A204.1 (cell line): ENCODE measurements around the gene KRTAP10-8.
"Not testable (repeated sequence)": the region's sequence is repeated elsewhere in the genome, so short reads cannot be mapped to it uniquely, and the experiment has no call there.

Experiments
- FAIRE-seq: peaks from 2 replicates; lab custom pipeline; 2012; peaks lifted over from hg19 to GRCh38; lab: Jason Lieb, UNC

The KRTAP10-8 gene

DNA sequence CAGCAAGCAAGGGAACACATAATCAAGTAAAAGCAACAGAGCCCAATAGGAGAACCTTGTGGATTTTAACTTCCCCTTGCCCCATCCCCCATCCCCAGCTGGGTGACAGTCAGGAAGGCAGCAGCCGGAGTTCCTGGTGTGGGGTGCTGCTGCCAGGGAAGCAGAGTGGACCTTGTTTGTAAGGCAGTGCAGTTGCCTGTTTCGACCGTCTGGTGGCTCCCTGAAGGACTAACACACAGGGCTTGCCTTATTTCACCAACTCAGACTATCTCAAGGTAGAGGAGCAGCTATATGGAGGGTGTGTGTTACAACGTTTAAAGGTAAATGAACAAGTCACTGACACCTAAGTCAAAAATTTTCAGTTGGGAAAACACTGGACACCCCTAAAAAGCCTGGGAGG is 6.6 kb downstream of the KRTAP10-8 start:
- FAIRE-seq: no peak

DNA sequence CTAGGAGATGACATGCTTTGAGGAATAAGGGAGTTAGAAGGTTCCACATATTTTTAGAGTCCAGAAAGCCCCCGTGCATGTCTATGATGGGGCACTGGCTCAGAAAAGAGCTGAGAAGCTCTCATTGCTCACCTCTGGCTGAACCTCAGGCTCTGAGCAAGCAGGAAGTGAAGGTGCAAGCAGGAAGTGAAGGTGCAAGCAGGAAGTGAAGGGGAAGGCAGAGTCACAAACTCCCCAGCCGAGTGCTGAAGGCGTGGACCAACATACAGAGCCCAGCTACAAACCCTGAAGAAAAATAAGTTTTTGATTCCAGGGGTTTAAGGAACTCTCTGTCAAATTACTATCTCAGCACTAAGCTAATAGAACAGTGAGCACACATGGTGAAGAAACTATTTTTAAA is 7.0 kb downstream of the KRTAP10-8 start:
- FAIRE-seq: no peak

DNA sequence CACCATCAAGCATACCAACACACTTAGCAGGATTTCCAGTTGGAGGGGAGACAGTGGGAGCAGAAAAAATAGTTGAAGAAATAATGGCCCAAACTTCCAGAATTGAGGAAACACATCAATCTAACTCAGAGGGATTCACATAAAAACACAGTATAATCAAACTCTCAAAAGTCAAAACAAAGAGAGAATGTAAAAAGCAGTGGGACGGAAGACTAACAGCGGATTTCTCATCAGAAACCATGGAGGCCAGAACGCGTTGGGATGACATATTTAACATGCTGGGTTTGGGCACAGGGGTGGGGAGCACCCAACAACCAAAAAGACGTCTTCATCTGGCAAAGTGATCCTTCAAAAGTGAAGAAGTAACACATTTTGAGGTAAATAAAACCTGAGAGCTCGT is 8.0 kb downstream of the KRTAP10-8 start:
- no peak for FAIRE-seq

DNA sequence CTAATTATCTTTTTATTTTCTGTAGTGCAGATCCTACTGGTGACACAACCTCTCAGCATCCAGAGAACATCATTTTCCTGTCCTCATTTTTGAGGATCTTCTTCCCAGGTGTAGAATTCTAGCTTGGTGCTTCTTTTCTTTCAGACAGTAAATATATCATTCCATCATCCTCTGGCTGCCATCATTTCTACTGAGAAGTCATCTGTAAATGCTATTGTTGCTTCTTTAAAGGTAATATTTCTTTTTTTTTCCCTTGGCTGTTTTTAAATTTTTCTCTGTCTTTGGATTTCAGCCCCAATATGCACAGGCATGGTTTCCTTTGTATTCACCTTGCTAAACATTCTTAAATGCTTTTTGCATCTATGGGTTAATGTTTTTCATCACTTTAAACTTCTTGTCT is 11.7 kb downstream of the KRTAP10-8 start:
- FAIRE-seq: no peak

DNA sequence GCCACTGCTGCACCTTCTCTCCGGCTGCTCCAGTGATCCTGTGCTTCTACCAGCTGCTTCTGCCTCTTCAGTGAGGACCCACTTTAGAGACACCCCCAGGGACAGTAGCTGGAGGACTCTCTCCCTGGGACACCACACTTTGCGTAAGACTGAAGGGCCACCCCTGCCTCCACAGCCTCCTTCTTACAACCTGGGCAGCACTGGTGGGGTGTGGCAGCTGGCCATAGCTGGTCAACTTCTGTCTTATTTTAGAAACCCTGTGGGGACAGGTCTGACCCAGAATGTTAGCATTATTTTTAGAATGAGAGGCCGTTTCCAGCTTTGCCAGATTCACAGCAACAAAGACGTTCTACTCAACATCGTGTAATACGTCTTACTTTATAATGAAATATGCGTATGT is 13.9 kb downstream of the KRTAP10-8 start:
- no peak for FAIRE-seq

DNA sequence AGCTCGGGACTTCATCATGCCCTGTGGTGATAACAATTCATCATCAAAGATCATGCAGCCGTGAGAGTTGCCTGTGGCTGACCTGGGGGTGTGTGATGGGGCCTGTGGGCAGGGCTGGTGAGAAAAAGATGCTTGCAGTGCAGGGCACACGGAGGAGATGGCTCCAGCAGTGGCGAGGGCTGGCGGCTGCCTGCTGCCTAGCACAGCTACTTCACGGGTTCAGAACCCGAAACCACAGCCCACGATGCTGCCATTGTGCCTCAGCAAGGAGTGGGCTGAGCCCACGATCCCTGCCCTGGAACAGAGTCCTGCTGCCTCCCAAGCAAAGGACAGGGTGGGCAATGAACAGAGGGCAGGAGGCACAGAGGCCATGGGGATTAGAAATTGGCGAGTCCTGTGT is 14.4 kb downstream of the KRTAP10-8 start:
- FAIRE-seq: no peak

DNA sequence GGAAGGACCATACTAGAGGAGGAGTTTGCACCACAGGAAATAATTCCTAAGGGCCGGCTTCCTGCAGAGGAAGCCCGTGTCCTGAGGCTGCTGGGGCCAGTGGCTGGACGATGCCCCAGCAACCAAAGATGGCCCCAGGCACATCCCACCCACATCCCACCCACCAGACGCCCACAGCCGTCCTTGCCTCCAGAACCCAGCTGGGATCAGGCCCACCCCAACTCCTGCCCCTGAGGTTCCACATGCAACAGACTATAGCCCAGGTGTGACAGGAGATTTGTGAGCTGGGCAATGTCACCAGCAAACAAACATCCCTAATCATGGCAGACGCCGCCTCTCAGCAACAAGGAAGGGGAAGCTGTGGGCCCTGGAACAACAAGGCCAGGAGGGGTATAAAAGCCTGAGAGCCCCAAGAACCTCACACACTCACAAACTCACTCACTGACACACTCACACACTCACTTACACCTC is 14.8 kb downstream of the KRTAP10-8 start, which contains the start of gene KRTAP10-9:
TSS of gene KRTAP10-9 (plus strand) at position 421 of the 471 bp plus-strand sequence. CDS start 79 bp downstream, outside the sequence.
- no peak for FAIRE-seq

DNA sequence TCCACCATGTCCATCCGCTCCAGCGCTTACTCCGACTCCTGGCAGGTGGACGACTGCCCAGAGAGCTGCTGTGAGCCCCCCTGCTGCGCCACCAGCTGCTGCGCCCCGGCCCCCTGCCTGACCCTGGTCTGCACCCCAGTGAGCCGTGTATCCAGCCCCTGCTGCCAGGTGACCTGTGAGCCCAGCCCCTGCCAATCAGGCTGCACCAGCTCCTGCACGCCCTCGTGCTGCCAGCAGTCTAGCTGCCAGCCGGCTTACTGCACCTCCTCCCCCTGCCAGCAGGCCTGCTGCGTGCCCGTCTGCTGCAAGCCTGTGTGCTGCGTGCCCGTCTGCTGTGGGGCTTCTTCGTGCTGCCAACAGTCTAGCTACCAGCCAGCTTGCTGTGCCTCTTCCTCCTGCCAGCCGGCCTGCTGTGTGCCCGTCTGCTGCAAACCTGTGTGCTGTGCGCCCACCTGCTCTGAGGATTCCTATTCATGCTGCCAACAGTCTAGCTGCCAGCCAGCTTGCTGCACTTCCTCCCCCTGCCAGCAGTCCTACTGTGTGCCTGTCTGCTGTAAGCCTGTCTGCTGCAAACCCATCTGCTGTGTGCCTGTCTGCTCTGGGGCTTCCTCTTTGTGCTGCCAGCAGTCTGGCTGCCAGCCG is 15.4 kb downstream of the KRTAP10-8 start:
- FAIRE-seq: not testable (repeated sequence)

DNA sequence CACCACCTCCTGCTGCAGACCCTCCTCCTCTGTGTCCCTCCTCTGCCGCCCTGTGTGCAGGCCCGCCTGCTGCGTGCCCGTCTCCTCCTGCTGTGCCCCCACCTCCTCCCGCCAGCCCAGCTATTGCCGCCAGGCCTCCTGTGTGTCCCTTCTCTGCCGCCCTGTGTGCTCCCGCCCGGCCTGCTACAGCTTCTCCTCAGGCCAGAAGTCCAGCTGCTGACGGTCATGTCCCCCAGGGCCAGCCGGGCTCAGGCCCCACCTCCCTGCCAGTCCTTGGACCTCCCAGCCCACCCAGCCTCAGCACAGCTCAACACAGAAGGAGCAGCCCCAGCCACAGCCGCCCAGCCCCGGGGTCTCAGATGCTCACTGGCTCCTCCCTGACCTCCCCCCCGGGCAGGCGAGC is 16.0 kb downstream of the KRTAP10-8 start:
- FAIRE-seq: not testable (repeated sequence)

DNA sequence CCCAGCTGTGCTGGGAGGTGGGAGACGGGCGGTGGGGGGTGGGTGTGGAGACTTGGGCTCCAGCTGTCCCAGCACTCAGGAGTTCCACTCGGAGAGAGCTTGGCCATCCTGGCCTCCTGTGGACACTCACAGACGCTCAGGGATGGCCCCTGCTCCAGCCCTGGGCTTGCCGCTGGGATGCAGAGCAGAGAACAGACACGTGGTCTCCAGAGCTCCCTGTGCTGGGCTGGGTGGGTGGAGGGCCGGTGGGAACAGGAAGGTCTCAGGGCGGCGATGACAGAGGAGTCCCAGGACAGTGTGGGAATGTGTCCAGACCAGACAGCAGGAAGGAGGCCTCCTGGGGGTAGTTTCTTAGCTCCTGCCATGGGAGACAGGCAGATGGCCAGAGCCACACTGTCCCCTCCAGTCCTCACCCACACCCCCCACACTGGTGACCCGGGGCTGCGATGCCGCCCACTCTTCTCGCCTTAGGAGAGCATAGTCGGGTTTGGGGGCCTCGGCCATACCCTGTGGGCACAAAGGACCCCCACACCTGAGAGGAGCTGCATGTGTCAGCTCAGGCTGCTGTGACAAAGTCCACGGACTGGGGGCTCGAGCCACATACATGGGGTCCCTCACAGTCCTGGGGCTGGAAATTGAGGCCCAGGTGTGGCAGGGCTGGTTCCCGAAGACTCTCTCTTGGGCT is 17.0 kb downstream of the KRTAP10-8 start:
- no peak for FAIRE-seq

DNA sequence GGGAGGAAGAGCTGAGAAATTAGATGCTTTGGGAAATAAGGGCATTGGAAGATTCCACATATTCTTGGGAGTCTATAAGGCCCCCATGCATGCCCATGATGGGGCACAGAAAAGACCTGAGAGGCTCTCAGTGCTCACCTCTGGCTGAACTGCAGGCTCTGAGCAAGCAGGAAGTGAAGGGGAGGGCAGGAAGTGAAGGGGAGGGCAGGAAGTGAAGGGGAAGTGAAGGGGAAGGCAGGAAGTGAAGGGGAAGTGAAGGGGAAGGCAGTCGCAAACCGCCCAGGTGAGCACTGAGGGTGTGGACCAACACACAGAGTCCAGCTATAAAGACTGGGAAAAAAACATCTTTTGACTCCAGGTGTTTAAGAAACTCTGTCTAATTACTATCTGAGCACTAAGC is 18.6 kb downstream of the KRTAP10-8 start:
- FAIRE-seq: no peak

DNA sequence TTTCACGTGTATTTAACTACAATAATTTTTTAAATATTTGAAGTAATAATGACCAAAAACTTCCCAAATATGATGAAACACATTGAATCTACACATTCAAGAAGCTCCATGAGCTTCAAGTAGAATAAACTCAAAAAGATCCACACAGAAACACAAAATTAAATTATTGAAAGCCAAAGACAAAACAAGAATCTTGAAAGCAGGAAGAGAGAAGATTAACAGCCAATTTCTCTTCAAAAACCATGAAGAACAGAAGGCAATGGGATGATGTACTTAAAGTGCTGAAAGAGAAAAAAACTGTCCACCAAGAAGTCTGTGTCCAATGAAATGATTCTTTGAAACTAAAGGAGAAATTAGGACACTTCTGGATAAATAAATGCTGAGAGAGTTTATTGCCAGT is 20.2 kb downstream of the KRTAP10-8 start:
- no peak for FAIRE-seq

DNA sequence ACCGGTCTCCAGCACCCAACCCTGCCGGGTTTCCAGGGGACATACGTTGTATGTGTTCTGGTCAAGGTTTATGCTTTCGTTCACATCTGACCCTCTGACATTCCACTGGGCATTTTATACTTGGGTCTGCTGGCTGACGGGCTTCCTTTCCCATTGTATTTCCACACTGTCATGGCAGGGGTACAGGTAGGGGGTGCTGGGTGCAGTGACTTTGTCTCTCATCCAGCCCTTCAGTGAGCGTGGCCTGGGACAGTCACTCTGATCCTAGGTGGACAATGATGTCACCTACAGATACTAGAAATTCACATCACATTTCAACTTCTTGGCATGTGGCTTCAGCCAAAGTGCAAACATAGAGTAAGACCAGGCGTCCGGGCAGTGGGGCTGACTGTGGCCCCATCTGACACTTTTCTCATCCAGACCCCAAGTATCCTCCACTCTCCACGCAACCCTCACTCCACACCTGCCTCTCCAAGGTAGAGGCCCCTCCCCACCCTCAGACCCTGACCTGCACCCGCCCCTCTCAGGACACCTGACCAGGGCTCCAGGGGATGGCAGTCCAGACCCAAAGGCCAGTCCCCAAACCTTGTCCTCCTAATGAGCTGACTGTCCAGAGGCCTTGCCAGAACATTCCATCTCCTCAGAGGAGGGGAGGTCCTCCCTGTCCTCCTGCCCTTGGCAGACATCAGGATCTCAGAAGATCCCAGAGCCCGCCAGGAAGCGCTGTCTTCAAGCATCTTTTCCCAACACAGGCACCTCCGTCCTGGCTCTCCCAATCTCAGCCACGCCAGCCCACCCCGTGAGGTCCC is 24.5 kb downstream of the KRTAP10-8 start:
- no peak for FAIRE-seq

DNA sequence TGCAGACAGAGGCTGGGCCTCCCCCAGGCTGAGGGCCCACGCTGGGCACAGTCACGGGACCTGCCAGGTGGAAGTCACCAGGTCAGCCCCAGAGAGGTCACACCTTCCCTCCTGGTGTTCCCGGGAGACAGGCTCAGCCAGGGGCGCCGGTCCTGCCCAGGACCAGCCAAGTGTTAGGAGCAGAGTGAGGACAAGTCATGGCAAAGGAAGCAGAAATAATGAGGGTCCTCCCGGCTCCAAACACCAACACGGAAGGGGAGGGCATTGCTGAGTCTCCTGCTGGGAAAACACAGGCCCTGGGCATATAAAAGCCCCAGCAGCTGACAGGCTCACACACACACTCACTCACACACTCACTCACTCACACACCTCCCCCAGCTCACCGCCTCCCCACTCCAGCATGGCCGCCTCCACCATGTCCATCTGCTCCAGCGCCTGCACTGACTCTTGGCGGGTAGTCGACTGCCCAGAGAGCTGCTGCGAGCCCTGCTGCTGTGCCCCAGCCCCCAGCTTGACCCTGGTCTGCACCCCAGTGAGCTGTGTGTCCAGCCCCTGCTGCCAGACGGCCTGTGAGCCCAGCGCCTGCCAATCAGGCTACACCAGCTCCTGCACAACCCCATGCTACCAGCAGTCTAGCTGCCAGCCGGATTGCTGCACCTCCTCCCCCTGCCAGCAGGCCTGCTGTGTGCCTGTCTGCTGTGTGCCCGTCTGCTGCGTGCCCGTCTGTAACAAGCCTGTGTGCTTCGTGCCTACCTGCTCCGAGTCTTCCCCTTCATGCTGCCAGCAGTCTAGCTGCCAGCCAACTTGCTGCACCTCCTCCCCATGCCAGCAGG is 25.4 kb downstream of the KRTAP10-8 start, which contains the start of gene KRTAP10-10:
TSS of gene KRTAP10-10 (plus strand) at position 339 of the 833 bp plus-strand sequence. CDS start at position 401, 62 bp downstream.
- no peak for FAIRE-seq

DNA sequence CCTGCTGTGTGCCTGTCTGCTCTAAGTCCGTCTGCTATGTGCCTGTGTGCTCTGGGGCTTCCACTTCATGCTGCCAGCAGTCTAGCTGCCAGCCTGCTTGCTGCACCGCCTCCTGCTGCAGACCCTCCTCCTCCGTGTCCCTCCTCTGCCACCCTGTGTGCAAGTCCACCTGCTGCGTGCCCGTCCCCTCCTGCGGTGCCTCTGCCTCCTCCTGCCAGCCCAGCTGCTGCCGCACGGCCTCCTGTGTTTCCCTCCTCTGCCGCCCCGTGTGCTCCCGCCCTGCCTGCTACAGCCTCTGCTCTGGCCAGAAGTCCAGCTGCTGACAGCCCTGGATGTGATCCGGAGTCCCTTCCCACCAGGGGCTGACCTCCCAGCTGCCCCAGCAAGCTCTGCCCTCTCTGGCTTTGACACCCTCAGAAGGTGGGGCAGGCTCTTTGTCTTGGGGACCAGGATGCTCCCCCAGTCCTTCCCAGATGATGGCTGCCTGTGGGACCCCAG is 26.0 kb downstream of the KRTAP10-8 start:
- FAIRE-seq: not testable (repeated sequence)

DNA sequence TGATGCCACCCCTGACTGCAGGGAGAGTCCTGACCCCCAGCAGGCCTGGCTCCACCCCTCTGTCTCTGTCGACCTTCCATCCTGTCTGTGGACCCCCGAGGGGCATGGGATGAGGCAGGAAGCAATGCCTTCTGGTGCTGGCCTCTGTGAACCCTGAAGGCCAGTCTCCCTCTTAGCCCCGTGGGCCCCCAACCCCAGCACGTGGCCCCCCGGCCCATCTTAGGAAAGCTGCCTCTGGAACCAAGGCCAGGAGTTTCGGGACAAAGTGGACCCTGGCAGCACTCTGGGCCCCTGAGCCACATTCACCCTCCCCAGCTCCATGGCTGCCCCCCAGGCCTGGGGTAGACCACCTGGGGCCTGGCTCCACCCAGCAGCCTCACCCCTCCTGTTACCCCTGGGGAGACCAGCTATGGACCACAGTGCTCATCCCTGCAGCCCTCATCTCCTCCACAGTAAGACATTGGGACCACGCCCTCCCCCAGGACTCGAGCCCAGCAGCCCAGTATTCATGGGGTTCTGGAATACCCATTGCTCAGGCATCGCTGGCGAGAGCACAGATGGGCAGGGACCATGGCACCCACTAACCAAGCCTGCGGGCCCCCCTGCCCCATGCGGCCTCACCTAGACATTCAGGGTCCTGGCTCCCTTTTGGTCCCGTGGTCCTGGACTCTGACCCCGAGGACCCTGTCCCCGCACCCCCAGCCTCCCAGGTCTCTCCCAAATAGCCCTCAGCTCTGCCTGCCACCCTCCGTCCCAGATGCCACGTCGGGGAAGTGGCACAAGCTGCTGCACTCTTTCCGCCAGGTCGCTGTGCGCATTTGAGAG is 26.8 kb downstream of the KRTAP10-8 start:
- FAIRE-seq: not testable (repeated sequence)

DNA sequence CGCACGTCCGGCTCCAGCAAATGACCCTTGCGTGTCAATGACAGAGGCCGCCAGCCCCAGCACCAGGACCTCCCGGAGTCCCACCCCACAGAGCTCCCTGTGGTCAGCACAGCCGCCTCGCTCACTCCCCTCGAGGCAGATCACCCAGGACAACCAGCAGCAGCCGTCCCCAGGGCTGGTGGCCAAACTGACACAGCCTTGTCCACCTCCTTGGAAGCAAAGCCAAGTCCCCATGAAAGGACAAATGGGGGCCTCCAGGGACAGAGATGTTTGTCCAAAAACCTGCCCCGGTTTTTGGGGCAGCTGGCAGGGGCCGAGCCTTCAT is 27.4 kb downstream of the KRTAP10-8 start:
- no peak for FAIRE-seq

DNA sequence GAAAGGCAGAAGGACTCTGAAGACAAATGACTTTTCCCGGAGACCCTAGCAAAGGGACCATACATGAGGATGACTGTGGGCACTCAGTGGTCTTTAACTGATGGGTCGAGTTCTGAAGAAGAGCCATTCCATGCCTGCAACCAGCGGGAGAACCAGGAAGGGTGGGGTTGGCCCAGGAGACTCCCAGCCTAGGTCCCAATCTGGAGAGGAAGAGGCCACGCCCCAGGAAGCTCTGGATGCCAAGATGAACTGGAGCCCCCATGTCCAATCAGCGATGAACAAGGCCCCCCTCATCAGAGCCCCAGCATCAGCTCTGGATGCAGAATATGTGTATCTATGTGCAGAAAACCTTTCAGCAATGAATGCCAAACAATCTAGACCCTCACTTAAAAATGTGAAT is 28.9 kb downstream of the KRTAP10-8 start:
- FAIRE-seq: no peak

DNA sequence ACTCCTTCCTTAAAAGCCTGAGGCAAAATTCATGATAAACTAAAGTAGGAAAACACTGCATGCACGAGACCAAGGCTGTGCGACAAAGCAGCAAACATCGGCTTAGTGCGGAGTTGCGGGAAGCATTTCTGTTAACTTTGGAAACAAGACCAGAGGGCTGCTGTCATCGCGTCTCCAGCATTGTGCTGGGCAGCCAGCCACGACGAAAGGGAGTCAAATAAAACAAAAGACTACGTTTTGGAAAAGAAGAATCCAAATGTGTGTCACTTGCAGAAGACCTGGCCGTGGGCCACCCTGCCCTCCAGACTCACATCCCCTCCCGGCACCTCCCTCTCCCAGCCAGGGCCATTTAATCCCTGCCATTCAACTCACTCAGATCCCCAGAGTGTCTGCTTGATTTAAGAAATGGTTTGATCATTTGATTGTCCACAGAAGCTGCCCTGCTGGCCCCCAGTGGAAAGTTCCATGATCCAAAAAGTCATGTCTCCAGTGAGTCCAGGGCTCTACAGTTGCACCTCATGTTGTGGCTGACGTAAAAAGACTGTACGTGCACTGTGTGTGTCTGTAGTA is 31.9 kb downstream of the KRTAP10-8 start:
- no peak for FAIRE-seq

DNA sequence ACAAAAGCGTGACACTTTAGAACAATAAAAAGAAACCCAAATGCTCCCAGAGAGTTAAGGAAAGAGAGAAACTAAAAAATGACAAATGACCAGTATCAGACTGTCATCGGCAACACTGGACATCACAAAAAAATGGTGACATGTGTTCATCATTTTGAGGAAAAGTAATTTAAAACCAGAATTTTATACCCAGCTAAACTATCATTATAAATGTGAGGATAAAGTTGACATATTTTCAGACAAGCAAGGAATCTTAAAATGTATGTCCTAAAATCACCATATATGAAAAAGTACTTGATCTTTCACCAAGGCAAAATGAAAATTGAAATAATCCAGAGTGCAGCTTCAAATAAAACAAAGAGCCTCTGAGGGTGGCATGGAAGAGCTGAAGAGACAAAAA is 33.0 kb downstream of the KRTAP10-8 start:
- no peak for FAIRE-seq
